HL-60 (cell line): ENCODE data around the gene FOXO6.

Experiments
- DNase-seq, 2 experiments: peaks; one replicate each; pipeline ENCODE4 v3.0.0-alpha.2; 2010 to 2020; ENCODE audit warnings: low read depth in 1 of 2, low spot score in 1 of 2
- H3K27ac ChIP-seq: fragments of 250-450 bp; sonication (Bioruptor Pico); replicated peaks from 2 replicates; pipeline ENCODE4 v1.5.1; 2020; ENCODE audit warnings: mild to moderate bottlenecking, moderate library complexity
- H3K27me3 ChIP-seq: fragments of 250-450 bp; sonication (Bioruptor Pico); 2 replicates; pipeline ENCODE4 v1.5.1; 2021; ENCODE audit warnings: mild to moderate bottlenecking, moderate library complexity; ENCODE audit not compliant: insufficient read depth, poor library complexity, severe bottlenecking
- H3K4me3 ChIP-seq: replicated peaks from 2 replicates; pipeline ENCODE4 v1.5.1; 2011; ENCODE audit warnings: mild to moderate bottlenecking, control low read depth, low read length; ENCODE audit not compliant: insufficient read depth
- CTCF ChIP-seq: IDR thresholded peaks from one replicate; pipeline ENCODE4 v1.5.1; 2011; ENCODE audit warnings: low read length, control low read depth, inconsistent platforms; ENCODE audit not compliant: insufficient read depth
- GABPA ChIP-seq: IDR thresholded peaks from 2 replicates; pipeline ENCODE4 v1.6.1; 2012; ENCODE audit warnings: low read depth
- POLR2AphosphoS5 ChIP-seq: IDR thresholded peaks from 2 replicates; pipeline ENCODE4 v1.6.1; 2012; ENCODE audit warnings: low read depth
- REST ChIP-seq: IDR thresholded peaks from 2 replicates; pipeline ENCODE4 v1.6.1; 2012; ENCODE audit warnings: low read depth; ENCODE audit not compliant: insufficient replicate concordance
- SPI1 ChIP-seq: IDR thresholded peaks from 2 replicates; pipeline ENCODE4 v1.6.1; 2012; ENCODE audit warnings: low read depth, mild to moderate bottlenecking, borderline replicate concordance

FOXO6 gene

DNA sequence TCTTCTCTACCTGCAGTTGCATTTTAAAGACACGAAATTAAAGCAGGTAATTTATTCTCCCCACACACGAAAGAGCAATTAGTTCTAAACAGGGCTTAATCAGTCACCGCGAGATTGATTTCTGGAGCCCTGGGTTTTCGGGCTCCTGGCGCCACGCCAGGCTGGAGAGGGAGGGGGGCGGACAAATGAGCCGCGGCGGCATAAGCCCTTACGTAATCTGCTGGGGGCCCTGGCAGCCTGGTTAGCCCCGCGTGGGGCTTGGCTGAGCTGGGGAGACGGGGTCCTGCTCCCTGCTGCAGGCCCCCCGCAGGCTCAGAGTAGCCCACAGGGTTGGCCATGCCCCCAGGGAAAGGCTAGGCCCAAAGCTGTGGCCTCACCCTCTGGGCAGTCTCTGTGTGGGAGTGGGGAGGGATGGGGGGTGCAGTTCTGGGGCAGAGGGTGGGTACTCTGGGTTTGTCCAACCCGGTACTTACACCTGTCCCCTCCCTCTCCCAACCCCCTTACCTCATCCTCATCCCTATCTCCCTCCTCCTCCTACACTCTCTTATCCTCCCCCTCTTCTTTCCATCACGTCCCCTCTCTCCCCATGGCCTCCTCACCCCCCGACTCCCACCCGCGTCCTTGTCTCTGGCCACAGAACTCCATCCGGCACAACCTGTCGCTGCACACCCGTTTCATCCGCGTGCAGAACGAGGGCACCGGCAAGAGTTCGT is 19.9 kb downstream of the FOXO6 start:
- no peak overlapping the region for H3K27ac ChIP-seq
- peak in 1 of 2 experiments; percentile 28 for DNase-seq
- H3K27me3 ChIP-seq = peaks cover 31% of the 10 kb centered on the region
- no peak for TF ChIP-seq REST
- TF ChIP-seq SPI1 = no peak
- TF ChIP-seq POLR2AphosphoS5 = no peak
- no peak for TF ChIP-seq CTCF
- TF ChIP-seq GABPA = no peak
- H3K4me3 ChIP-seq = no peak overlapping the region

GRCh38 chr1:41381692-41382479 is 20.7 kb downstream of the FOXO6 start:
- no peak for DNase-seq
- TF ChIP-seq CTCF (no peak), SPI1 (no peak), REST (no peak)
- no peak overlapping the region for H3K27ac ChIP-seq
- H3K4me3 ChIP-seq = 0 out of 2 replicates have a peak overlapping the region, but pooled peaks have one; percentile 7
- peaks cover 36% of the 10 kb centered on the region for H3K27me3 ChIP-seq

DNA sequence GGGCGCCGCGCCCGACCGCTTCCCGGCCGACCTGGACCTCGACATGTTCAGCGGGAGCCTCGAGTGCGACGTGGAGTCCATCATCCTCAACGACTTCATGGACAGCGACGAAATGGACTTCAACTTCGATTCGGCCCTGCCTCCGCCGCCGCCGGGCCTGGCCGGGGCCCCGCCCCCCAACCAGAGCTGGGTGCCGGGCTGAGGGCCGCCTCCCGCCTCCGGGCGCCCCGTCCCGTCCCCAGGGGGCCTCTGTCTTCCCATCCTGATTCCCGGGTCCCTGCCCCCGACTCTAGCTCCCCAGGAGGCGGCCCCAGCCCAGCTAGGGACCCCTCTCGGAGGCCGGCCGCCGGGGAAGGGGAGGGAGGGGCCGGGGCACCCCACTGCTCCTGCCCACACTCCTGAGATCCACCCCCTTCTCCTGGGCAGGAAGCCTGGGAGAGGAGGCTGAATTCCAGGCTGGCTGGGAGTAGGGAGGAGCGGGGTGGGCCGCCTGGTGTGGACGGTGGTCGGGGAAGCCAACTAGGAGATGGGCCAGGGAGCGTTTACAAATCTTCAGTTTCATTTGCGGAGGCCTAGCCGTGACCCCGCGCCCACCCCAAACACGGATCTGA is 21.4 kb downstream of the FOXO6 start:
- TF ChIP-seq GABPA = no peak
- no peak for TF ChIP-seq REST
- TF ChIP-seq SPI1 = no peak
- TF ChIP-seq POLR2AphosphoS5 = no peak
- TF ChIP-seq CTCF = no peak
- 0 out of 2 replicates have a peak overlapping the region, but pooled peaks have one; percentile 7 for H3K4me3 ChIP-seq
- no peak for DNase-seq
- no peak overlapping the region for H3K27ac ChIP-seq
- peaks cover 38% of the 10 kb centered on the region for H3K27me3 ChIP-seq
